ENCODE results near the gene HMGN1.

- TF ChIP-seq SIN3A (IDR thresholded peaks at IDR 0.05; ENCODE audit: borderline replicate concordance, insufficient read depth, low read depth, low read length) (no peak), POLR2AphosphoS5 (IDR thresholded peaks at IDR 0.05; ENCODE audit: low read depth, low read length) (no peak)
- TF ChIP-seq, protein P1, sequence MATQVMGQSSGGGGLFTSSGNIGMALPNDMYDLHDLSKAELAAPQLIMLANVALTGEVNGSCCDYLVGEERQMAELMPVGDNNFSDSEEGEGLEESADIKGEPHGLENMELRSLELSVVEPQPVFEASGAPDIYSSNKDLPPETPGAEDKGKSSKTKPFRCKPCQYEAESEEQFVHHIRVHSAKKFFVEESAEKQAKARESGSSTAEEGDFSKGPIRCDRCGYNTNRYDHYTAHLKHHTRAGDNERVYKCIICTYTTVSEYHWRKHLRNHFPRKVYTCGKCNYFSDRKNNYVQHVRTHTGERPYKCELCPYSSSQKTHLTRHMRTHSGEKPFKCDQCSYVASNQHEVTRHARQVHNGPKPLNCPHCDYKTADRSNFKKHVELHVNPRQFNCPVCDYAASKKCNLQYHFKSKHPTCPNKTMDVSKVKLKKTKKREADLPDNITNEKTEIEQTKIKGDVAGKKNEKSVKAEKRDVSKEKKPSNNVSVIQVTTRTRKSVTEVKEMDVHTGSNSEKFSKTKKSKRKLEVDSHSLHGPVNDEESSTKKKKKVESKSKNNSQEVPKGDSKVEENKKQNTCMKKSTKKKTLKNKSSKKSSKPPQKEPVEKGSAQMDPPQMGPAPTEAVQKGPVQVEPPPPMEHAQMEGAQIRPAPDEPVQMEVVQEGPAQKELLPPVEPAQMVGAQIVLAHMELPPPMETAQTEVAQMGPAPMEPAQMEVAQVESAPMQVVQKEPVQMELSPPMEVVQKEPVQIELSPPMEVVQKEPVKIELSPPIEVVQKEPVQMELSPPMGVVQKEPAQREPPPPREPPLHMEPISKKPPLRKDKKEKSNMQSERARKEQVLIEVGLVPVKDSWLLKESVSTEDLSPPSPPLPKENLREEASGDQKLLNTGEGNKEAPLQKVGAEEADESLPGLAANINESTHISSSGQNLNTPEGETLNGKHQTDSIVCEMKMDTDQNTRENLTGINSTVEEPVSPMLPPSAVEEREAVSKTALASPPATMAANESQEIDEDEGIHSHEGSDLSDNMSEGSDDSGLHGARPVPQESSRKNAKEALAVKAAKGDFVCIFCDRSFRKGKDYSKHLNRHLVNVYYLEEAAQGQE (IDR thresholded peaks at IDR 0.05; ENCODE audit: insufficient read depth in 1 of 2, low read depth in 2 of 2, low read length in 1 of 2): no peak
- TF ChIP-seq, protein P2, sequence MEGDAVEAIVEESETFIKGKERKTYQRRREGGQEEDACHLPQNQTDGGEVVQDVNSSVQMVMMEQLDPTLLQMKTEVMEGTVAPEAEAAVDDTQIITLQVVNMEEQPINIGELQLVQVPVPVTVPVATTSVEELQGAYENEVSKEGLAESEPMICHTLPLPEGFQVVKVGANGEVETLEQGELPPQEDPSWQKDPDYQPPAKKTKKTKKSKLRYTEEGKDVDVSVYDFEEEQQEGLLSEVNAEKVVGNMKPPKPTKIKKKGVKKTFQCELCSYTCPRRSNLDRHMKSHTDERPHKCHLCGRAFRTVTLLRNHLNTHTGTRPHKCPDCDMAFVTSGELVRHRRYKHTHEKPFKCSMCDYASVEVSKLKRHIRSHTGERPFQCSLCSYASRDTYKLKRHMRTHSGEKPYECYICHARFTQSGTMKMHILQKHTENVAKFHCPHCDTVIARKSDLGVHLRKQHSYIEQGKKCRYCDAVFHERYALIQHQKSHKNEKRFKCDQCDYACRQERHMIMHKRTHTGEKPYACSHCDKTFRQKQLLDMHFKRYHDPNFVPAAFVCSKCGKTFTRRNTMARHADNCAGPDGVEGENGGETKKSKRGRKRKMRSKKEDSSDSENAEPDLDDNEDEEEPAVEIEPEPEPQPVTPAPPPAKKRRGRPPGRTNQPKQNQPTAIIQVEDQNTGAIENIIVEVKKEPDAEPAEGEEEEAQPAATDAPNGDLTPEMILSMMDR (IDR thresholded peaks at IDR 0.05): peak; percentile 93
These were observed 39.3 kb upstream of the HMGN1 start for GRCh38 chr21:39388038-39388810.

Measured in Panc1 (cell line).